ENCODE data around the gene PRC1.

PRC1 gene

DNA sequence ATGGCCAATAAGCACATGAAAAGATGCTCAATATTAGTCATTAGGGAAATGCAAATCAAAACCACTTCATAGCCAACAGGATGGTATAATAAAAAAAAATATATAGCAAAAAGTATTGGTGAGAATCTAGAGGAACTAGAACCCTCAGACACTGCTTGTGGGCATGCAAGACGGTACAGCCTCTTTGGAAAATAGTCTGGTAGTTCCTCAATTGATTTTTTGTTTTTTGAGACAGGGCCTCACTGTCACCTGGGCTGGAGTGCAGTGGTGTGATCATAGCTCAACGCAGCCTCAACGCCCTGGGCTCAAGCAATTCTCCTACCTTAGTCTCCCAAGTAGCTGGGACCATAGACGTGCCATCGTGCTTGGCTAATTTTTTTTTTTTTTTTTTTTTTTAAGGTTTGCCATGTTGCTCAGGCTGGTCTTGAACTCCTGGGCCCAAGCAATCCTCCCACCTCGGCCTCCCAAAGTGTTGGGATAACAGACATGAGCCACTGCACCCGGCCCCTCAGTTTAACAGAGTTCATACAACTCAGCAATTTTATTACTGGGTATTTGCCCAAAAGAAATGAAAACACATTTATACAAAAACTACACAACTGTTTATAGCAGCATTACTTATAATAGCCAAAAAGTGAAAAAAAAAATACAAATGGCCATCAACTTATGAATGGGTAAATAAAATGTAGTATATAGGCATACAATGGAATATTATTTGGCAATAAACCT is 5.1 kb downstream of the PRC1 start:
- DNase-seq (ENCODE audit: low spot score), result no peak

DNA sequence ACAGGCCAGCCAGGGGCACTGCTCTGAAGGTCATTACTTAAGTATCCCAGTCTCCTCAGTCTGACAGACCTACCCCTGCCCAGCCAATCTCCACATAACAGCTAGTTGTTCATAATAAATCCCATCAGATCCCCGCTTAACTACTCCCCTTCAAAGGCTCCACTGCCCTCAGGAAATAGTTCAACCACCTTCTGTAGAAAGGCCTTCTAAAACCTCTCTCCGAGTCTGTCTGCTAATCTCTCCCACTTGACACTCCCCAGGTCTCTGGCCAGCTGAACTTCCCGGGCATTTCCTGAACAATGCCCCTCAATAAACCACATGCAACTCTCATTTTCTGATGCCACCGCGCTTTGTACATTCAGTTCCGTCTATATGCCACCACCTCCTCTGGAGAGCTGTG is 6.0 kb downstream of the PRC1 start:
- DNase-seq (ENCODE audit: low spot score), result no peak

DNA sequence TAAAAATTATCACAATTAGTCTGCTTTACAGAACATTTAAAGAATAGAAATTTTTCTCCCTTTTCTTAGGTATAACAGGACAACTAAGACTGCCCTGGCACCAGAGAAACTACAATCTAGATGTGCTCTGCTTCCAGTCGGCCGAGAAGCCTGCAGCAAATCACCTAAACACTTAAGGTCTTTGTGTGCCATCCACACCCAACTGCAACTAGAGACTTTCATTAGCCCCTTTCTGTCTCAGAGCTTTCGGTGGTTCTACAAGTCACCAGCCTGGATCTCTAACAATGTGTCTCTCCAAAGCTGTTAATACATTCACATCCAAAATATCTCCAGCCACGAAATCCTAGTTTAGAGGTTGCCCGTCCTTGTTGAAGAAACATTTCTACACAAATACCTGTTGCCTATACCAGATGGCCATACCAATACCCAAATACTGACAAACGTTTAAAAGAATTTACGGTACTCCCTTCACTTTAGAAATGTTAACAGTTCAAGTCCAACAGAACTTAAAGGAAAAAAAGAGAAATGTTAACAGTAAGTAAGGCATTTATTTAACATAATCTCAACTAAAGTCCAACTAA is 6.7 kb downstream of the PRC1 start:
- DNase-seq (ENCODE audit: low spot score), result no peak

GRCh38 chr15:90986790-90987507 is 7.4 kb downstream of the PRC1 start:
- DNase-seq (ENCODE audit: low spot score), result no peak

- no peak for DNase-seq (ENCODE audit: low spot score)
These were observed 12.2 kb downstream of the PRC1 start for GRCh38 chr15:90982135-90982534.

DNA sequence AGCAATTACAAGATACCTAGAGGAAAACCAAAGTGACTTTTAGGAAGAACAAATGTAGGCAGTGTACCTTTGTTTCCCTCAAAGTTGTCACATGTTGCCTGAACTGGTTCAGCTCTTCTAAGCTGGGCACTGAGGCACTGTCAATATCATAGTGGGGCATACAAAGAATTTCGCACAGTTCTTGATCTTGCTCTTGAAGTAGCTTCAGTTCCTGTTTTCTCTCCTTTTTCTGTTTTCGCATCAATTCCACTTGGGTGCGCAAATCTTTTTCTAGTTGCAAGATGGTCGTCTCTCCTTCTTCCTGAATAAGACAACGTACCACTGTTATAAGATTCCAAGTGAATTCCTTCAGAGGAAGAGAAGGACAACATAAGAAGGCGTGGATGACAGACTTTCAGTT is 12.7 kb downstream of the PRC1 start:
- no peak for DNase-seq (ENCODE audit: low spot score)

GRCh38 chr15:90979582-90979981 is 14.8 kb downstream of the PRC1 start:
- no peak for DNase-seq (ENCODE audit: low spot score)

GRCh38 chr15:90974216-90974615 is 20.1 kb downstream of the PRC1 start:
- no peak for DNase-seq (ENCODE audit: low spot score)

DNA sequence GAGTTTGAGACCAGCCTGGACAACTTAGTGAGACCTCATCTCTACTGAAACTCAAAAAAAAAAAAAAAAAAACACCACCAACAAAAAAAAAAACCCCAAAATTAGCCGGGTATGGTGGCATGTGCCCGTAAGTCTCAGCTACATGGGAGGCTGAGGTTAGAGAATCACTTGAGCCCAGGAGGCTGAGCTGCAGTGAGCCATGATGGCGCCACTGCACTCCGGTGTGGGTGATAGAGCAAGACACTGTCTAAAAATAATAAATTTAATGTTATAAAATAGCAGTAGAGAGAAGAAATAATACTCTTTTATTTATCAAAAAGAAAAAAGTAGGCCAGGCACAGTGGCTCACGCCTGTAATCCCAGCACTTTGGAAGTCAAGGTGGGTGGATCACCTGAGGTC is 22.2 kb downstream of the PRC1 start:
- DNase-seq (ENCODE audit: low spot score), result no peak

GRCh38 chr15:90970274-90970673 is 24.1 kb downstream of the PRC1 start:
- no peak for DNase-seq (ENCODE audit: low spot score)

- DNase-seq (ENCODE audit: low spot score), result no peak
These were observed 25.9 kb downstream of the PRC1 start for GRCh38 chr15:90968434-90968833.

- DNase-seq (ENCODE audit: low spot score), result no peak
These were observed 27.1 kb downstream of the PRC1 start for GRCh38 chr15:90967206-90967605.

GRCh38 chr15:90966262-90966661 is 28.1 kb downstream of the PRC1 start:
- no peak for DNase-seq (ENCODE audit: low spot score)

GRCh38 chr15:90962021-90962420 is 32.3 kb downstream of the PRC1 start:
- DNase-seq (ENCODE audit: low spot score), result no peak

- no peak for DNase-seq (ENCODE audit: low spot score)
These were observed 33.8 kb downstream of the PRC1 start for GRCh38 chr15:90960298-90961091.

- DNase-seq (ENCODE audit: low spot score), result peak; percentile 33
These were observed 34.4 kb downstream of the PRC1 start for GRCh38 chr15:90959894-90960293.

DNA sequence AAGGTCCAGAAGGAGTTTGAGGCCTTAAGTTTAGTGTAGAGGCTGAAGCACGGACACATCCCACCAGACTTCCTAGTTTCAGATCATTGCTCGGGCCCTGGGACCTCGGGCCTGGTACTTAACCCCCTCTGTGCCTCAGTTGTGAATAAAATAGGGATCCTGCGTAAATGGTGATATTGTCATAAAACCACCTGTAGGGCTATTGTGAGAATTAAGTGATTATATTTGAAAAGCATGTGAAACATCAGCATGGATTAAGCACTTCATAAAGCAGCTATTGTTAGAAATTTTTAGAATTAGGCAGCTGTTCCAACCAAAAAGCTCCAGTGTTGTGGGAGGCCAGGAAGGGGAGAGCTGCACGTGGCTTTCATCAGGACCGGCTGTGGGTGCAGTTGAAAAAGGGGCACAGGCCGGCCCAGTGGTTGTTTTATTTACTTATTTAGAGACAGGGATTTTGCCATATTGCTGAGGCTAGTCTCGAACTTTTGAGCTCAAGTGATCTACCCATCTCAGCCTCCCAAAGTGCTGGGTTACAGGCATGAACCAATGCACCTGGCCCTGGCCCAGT is 35.2 kb downstream of the PRC1 start:
- DNase-seq (ENCODE audit: low spot score), result no peak

- no peak for DNase-seq (ENCODE audit: low spot score)
These were observed 36.5 kb downstream of the PRC1 start for GRCh38 chr15:90957791-90958190.

DNA sequence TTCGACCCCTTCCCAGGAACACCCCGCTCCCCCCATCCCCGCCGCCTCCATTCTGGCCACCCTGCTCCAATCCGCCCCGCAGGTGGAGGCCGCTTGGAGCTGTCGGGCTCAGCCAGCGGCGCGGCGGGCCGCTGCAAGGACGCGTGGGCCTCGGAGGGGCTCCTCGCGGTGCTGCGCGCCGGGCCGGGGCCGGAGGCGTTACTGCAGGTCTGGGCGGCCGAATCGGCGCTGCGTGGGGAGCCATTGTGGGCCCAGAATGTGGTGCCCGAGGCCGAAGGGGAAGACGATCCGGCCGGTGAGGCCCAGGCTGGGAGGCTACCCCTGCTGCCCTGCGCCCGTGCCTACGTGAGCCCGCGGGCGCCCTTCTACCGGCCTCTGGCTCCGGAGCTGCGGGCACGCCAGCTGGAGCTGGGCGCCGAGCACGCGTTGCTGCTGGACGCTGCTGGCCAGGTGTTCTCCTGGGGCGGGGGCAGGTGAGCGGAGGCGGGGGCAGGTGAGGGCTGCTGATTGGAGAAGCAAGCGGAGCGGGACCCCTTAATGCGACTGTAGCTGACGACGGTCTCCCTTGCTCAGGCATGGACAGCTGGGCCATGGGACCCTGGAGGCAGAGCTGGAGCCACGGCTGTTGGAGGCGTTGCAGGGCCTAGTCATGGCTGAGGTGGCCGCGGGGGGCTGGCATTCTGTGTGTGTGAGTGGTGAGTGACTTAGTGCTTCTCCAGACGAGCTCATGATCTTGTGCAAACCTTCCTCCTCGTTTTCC is 37.1 kb downstream of the PRC1 start:
- DNase-seq (ENCODE audit: low spot score), result peak; percentile 68

GRCh38 chr15:90956274-90957030 is 37.9 kb downstream of the PRC1 start:
- DNase-seq (ENCODE audit: low spot score), result peak; percentile 95

Measured in AG08396 (cell line).